Measurements from ENCODE around the gene PPP1R3G.

DNA sequence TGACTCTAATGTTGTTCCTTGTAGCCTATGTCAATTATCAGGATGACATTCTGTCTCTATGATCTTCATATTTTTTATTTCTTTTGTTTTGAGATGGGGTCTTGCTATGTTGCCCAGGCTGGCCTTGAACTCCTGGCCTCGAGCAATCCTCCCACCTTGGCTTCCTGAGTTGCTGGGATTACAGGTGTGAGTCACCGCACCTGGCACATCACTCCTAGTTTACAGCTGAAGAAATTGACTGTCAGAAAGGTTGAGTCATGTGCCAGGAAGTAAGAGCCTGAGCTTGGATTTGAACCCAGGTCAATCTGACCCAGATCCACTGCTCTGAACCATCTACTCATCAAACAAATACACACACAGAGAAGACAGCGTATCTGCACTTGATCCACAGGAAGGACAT is 14.4 kb downstream of the PPP1R3G start:
- TF ChIP-seq POLR2A (IDR thresholded peaks at IDR 0.05): no peak
- TF ChIP-seq, protein P1, sequence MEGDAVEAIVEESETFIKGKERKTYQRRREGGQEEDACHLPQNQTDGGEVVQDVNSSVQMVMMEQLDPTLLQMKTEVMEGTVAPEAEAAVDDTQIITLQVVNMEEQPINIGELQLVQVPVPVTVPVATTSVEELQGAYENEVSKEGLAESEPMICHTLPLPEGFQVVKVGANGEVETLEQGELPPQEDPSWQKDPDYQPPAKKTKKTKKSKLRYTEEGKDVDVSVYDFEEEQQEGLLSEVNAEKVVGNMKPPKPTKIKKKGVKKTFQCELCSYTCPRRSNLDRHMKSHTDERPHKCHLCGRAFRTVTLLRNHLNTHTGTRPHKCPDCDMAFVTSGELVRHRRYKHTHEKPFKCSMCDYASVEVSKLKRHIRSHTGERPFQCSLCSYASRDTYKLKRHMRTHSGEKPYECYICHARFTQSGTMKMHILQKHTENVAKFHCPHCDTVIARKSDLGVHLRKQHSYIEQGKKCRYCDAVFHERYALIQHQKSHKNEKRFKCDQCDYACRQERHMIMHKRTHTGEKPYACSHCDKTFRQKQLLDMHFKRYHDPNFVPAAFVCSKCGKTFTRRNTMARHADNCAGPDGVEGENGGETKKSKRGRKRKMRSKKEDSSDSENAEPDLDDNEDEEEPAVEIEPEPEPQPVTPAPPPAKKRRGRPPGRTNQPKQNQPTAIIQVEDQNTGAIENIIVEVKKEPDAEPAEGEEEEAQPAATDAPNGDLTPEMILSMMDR (IDR thresholded peaks at IDR 0.05): no peak

All from body of pancreas (tissue), 4 donors.